GM18870 (cell line): Measurements from ENCODE around the gene CYB5D1.

Experiments used
- ATAC-seq: cut with Tn5 transposase; IDR thresholded peaks from one replicate; pipeline ENCODE4 v1.9.1; 2021; ENCODE audit warnings: moderate library complexity; ENCODE audit not compliant: unreplicated experiment

Gene CYB5D1

DNA sequence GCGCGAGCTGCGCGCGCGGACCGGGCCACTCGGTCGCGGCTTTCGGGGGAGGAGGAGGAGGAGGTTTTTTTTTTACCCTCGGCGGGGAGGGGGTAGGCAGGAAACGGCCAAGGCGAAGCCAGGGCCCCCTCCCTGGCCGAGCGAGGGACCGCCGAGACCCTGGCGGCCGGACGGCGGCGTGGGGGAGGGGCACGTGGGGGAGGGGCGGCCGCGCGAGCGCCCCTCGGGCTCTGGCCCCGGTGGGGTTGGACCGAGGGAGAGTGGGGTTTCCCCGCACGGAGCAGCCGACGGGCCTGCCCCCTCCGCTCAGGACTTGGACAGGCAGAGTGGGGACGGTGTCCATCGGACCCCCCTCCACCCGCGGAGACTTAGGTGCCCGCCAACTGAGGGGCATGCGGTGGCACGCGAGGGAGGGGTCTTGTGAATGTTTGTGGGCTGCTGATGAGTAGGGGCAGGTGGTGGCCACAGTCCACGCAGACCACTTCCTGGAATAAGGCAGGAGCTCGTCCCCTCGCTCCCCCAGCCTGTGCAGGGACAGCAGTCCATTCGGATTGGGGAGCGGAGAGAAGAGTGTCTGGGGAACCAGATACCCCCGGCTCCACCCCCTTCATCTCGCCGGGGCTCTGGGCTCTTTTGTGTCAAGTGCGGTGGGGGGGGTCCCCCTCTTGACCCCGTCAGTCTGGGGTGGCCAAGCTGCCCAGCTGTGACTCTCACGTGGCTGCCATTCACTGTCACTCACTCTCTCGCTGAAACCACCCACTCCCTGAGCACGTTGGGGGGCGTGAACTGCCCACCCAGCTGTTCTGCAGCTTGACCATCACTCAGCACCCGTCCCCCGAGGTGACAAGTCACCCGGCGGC, 27.8 kb downstream of the CYB5D1 start:
- no peak for ATAC-seq

DNA sequence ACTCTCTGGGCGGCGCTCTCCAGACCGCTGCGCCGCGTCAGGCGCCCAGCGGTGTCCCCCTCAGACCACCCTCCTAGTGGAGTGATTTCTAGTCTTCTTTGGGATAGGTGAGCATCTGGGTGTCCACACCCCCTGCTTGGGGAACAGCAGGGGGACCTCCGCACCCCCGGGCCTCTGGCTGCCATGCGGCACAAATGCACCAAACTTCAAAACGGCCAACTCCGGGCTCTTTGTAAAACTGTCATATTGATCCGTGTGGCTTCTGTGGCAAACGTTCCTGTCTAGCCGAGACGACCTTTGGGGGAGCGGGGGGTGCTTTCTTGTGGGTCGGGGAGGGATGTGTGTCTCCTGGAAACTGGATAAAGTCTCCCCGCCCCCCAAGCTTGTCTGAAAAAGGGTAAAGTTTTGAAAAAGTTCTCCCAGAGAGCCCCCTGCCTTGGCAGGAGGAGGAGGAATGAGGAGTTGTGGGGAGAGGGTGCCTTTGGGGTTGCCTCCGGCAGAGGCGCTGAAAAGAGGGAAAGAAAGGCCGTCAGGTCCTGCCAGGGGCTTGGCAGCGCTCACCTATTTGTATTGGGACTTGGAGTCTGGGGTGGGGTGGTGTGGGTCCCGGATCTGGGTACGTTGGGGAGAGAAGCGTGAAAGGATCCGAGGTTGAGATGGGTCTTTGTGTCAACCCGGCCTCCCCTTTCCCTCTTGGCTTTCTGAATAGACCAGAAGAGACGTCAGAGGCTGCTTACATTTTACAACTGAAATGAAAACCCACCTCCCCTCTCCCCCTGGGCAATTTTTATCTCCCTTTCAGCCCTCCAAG, 28.6 kb downstream of the CYB5D1 start:
- no peak for ATAC-seq

DNA sequence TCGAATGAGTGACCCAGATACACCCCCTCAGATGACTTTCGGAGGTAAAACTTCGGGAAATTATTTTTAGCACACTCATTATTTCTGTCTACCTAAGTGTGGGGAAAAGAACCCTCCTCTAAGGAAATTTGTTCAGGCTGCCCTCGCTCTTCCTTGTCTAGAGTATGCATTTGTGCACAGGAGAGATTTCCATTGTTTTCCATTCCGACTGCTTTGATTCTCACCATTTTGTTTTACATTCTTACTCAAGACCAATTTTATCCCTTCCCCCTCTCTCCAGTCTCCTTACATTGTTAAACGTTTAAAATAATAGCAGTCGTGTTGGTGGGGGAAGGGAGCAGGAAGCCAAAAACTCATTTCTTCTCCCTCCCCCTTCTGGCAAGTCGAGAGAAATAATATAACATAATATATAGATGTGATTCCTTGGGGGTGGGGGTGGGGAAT, 29.3 kb downstream of the CYB5D1 start:
- ATAC-seq: no peak

DNA sequence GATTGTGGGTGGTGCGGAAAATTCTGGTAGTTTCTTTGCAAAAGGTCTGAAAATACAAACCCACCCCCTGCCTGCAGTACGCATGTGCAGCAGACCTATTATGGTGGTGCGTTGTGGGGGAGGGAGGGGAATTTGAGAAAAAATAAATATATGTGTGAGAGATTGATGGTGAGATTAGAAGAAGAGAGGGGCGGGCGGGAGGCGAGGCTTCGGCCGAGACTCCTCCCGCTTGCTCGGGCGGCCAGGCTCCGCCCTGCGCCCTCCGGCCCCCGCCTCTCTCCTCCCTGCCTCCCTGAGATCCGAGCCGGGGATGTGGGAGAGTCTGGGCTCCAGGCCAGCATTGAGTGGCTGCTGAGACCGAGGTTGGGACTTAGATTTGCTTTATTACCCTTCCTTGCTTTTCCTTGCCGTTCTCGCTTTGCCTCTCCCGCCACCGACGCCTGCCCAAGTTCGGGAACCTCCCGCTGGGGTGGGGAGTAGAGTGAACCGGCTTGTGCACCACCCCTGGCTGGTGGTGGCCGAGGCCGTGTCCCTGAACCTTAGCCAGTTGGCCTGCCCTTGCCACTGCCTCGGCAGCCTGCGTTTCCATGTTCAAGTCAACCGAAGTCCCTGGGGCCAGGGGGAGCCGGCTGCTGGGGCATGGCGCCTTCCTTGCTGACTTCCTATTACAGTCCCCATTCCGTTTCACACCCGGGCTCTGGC, 29.8 kb downstream of the CYB5D1 start:
- ATAC-seq: no peak

DNA sequence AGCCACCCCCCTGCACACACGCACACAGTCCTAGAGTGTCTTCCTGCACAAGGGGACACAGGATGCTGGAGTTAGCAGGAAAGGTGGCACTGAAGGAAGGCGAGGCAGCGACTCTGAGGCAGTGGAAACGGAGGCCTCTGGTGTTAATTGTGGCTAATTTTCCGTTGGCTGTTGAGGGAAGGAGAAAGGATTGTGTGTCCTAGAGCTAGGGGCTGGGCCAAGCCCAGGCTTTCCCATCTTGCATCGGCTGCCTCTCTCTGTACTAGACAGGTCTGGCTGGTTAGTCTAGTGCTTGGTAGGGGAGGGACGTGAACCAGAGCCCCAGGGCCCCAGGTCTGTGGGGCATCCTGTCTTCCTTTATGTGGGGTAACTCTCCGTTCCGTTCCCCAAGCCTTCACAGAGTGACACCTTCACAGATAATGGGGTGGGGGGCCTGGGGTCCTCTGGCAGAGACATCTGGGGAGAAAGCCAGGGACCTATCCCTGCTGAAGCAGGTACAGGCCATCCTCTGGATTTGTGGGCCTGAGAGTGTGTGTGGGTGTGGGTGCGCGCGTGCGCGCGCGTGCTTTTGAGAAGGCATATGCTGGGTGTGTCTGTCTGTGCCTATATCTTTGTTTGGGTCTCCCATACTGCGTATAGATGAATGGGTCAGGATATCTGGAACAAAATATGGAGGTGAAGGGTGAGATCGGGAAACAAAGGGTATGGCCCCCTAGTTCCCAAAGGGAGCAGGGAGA, 30.5 kb downstream of the CYB5D1 start, which contains the start of gene CHD3:
CHD3 (plus strand) TSS at position 606 of the 737 bp plus-strand sequence. CDS start 212 bp downstream, outside the sequence.
- no peak for ATAC-seq

DNA sequence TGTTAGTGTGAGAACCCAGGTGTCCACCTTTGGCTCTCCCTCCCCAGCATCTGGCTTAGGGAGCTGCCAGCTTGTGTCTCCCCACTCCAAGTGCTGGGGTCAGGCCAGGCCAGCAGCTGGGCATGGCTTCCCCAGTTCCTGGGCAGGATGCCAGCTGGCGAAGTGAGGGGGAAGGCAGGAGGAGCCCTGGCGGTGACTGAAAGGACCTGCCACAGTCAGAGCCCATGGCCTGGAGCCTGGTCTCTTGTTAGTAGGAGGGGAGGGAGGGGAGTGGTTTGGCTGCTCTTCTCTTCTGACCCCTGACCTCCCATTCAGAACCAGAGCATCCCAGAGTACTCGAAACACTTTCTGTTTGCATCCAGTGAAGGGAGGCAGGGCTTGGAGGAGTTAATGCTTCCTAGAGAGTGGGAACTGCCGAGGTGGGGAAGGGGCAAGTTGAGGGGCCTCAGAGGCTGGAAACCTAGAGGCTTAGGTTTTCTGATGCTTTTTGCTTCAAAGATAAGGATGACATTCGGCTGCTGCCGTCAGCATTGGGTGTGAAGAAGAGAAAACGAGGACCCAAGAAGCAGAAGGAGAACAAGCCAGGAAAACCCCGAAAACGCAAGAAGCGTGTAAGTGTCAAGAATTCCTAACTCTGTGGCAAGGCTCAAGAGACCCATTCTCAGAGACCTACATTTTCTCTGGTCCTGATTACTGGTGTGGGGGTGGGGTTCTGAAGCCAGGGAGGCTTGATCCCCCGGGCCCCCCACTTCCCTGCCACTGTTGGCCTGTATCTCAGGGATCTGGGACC, 31.6 kb downstream of the CYB5D1 start:
- no peak for ATAC-seq

DNA sequence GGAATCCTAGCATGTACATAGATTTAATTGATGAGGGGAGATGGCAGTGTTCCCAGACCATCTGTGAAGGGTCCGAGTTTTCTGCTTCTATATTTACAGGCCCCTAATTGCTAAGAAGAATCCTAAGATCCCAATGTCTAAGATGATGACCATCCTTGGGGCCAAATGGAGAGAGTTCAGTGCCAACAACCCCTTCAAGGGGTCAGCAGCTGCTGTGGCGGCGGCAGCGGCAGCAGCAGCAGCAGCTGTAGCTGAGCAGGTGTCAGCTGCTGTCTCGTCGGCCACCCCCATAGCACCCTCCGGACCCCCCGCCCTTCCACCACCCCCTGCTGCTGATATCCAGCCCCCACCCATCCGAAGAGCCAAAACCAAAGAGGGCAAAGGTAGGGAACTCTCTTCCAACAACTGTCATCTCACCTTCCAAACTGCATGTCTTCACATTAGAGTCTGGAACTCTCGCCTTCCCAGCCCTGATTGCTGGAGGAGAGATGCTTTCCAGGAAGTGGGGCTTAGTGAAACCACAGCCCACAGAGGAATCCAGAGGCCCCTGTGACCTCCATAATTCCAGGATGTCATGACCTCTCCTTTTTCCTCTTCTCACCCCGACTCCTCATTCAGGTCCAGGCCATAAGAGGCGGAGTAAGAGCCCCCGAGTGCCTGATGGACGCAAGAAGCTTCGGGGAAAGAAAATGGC, 35.5 kb downstream of the CYB5D1 start:
- no peak for ATAC-seq

DNA sequence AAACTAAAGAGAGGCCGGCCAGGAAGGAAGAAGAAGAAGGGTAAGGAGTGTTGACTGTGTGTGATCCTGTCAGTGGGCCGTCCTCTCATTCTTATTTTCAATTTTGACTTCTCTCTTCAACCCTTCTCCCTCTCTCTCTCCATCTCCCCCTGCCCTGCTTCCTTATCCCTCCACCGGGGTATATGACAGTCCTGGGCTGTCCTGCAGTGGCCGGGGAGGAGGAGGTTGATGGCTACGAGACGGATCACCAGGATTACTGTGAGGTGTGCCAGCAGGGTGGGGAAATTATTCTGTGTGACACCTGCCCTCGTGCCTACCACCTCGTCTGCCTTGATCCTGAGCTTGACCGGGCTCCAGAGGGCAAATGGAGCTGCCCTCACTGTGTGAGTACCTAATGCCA, 36.4 kb downstream of the CYB5D1 start:
- ATAC-seq: no peak

DNA sequence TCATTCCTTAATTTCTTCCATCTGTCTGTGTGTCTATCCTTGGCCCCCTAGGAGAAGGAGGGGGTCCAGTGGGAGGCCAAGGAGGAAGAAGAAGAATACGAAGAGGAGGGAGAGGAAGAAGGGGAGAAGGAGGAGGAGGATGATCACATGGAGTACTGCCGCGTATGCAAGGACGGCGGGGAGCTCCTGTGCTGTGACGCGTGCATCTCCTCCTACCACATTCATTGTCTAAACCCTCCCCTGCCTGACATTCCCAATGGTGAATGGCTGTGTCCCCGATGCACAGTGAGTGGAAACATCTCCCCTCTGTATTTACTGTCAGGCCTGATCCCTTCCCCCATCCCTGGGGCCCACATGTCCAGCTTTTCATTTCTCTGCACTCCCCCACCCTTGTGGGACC, 37.1 kb downstream of the CYB5D1 start:
- ATAC-seq: no peak

DNA sequence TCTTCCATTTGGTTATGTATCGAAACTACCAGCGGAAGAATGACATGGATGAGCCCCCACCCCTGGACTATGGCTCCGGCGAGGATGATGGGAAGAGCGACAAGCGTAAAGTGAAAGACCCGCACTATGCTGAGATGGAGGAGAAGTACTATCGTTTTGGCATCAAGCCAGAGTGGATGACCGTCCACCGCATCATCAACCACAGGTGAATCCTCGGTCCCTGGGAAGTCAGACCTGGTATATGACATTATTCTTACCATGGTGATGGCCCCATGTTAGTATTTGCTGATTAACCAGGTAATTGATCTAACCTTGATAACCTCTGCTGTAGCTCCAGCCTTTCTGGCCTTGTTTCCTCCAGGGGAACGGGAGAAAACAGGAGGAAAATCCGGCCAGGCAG, 39.3 kb downstream of the CYB5D1 start:
- ATAC-seq: no peak

DNA sequence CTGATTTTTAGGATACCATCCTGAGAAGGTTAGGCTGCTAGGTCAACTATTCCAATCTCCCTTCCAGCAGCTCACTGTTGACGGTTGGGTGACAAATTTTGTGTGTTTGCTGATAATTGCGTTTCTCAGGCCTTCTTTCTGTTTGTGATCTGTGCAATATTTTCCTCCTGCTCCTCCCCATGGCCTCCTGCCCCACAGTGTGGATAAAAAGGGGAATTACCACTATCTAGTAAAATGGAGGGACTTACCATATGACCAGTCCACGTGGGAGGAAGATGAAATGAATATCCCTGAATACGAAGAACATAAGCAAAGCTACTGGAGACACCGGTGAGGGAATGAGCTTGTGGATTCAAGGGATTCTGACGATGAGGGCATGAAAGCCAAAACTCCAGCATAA, 40.0 kb downstream of the CYB5D1 start:
- ATAC-seq: no peak

DNA sequence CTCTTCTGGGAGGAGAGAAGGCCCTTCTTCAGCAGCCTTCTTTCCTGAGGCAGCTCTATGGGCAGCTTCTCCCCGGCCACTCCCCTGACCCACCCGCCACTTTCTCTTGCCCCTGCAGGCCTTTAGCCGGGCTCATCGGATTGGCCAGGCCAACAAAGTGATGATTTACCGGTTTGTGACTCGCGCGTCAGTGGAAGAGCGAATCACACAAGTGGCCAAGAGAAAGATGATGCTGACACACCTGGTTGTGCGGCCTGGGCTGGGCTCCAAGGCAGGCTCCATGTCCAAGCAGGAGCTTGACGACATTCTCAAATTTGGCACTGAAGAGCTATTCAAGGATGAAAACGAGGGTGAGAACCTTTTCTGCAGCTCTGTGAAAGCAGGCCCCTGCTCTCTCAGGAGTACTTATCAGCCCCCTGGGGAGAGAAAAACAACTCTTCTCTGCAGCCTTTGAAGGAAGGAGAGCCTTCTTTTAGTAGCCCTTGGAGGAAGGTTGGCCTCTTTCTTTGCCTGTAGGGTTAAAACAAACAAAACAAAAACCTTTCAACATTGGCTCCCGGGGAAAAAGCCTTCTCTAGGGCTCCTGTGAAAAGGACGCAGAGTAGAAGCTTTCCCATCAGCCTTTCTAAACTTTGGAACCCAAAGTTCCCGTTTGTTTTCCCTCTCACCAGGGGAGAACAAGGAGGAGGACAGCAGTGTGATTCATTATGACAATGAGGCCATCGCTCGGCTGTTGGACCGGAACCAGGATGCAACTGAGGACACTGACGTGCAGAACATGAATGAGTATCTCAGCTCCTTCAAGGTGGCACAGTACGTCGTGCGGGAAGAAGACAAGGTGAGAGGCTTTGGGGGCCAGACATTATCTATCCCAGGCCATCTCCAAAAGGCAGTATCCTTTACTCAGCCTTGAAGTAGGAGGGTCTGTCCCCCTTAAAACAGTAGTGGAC, 45.6 kb downstream of the CYB5D1 start:
- ATAC-seq: no peak

DNA sequence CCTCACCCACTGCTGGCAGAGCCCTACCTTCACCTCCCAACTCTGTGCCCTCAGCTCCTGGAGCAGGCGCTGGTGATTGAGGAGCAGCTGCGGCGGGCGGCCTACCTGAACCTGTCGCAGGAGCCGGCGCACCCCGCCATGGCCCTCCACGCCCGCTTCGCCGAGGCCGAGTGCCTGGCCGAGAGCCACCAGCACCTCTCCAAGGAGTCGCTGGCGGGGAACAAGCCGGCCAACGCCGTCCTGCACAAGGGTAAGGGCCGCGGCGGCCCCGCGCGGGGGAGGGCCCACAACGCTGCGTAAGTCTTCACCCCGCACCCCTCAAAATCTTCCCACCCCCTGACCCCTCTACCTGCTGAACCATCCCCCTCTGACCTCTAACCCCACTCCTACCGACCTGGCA, 51.3 kb downstream of the CYB5D1 start:
- ATAC-seq: no peak

DNA sequence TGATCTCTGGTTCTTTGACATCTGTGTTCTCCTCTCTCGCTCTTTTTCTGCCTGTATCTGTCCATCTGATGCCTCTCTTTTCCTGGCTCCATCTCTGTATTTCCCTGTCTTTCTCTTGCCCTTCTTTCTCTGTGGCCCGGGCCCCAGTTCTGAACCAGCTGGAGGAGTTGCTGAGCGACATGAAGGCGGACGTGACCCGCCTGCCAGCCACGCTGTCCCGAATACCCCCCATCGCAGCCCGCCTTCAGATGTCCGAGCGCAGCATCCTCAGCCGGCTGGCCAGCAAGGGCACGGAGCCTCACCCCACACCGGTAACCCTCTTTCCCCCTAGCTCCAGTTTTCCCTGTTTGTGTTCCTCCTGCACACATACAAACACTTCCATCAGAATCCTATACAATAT, 52.5 kb downstream of the CYB5D1 start:
- ATAC-seq: no peak

DNA sequence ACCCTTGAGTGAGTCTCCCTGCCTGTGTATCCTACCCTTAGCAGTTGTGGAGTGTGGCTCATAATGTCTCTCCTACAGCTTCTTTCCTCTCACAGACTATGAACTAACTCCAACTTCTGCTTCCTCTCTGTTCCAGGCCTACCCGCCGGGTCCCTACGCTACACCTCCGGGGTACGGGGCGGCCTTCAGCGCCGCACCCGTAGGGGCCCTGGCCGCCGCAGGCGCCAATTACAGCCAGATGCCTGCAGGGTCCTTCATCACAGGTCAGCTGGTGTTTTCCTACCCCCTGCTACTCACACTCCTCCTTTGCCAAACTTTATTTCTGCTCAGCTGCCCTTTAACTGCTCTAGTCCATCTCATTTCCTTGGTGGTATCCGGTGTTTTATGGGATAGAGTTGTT, 52.9 kb downstream of the CYB5D1 start:
- no peak for ATAC-seq

DNA sequence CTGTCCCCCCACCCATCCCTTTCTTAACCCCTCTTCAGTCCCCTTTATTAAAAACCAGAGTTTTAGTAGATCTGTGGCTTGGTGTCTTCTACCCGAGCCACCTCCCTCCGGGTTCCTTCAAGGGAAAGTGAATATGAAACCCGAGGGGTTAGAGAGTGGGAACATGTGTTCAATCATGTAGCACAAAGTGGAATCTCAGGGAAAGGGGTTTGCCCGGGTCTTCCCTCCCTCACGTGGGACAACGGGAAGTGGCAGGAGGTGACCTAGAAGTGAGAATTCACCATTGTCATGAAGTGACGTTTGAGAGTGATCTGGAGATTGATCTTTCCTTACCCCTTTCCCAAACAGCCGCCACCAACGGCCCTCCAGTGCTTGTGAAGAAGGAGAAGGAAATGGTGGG, 53.3 kb downstream of the CYB5D1 start:
- no peak for ATAC-seq
